ENCODE results near the gene HEPN1. TPM values are rescaled to one million over a fixed set of nuclear protein-coding genes. Genes with fewer than 3 reads are reported as not detected.

The HEPN1 gene
- total and polyA plus RNA-seq, 10 of the 15 experiments (the other 5 are each of a cell fraction or from before 2014, with no cell fraction given): not detected

DNA sequence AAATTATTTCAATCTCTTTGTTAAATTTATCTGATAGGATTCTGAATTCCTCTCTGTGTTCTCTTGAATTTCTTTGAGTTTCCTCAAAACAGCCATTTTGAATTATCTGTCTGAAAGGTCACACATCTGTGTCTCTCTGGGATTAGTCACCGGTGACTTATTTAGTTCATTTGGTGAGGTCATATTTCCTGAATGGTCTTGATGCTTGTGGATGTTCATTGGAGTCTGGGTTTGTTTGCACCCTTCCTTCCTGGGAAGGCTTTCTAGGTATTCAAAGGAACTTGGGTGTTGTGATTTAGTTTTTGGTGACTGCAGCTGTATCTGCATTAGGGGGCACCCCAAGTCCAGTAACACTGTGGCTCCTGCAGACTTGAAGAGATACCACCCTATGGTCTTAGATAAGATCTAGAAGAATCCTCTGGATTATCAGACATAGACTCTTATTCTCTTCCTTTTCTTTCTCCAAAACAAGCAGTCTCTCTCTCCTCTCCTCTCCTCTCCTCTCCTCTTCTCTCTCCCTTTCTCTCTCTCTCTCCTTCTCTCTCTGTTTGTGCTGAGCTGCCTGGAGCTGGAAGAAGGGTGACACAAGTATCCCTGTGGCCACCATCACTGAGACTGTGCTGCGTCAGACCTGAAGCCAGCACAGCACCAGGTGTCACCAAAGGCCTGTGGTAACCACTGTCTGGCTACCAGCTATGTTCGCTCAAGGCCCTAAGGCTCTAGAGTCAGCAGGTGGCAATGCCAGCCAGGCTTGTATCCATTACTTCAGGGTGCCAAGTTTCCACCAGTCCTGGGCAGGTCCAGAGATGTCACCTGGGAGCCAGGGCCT lies 3.3 kb upstream of the HEPN1 start:
- no peak for TF ChIP-seq ZNF24 (IDR thresholded peaks at IDR 0.05)
- no peak for TF ChIP-seq RFX5 (IDR thresholded peaks at IDR 0.05; ENCODE audit: low read depth, low read length)
- no peak for TF ChIP-seq RUNX3 (IDR thresholded peaks at IDR 0.05; ENCODE audit: low read length)
- TF ChIP-seq, protein P1, sequence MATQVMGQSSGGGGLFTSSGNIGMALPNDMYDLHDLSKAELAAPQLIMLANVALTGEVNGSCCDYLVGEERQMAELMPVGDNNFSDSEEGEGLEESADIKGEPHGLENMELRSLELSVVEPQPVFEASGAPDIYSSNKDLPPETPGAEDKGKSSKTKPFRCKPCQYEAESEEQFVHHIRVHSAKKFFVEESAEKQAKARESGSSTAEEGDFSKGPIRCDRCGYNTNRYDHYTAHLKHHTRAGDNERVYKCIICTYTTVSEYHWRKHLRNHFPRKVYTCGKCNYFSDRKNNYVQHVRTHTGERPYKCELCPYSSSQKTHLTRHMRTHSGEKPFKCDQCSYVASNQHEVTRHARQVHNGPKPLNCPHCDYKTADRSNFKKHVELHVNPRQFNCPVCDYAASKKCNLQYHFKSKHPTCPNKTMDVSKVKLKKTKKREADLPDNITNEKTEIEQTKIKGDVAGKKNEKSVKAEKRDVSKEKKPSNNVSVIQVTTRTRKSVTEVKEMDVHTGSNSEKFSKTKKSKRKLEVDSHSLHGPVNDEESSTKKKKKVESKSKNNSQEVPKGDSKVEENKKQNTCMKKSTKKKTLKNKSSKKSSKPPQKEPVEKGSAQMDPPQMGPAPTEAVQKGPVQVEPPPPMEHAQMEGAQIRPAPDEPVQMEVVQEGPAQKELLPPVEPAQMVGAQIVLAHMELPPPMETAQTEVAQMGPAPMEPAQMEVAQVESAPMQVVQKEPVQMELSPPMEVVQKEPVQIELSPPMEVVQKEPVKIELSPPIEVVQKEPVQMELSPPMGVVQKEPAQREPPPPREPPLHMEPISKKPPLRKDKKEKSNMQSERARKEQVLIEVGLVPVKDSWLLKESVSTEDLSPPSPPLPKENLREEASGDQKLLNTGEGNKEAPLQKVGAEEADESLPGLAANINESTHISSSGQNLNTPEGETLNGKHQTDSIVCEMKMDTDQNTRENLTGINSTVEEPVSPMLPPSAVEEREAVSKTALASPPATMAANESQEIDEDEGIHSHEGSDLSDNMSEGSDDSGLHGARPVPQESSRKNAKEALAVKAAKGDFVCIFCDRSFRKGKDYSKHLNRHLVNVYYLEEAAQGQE (IDR thresholded peaks at IDR 0.05; ENCODE audit: low read depth, low read length): no peak
- no peak for TF ChIP-seq NRF1 (conservative IDR thresholded peaks at IDR 0.05; ENCODE audit: low read depth, low read length)
- no peak for TF ChIP-seq POLR2A (IDR thresholded peaks at IDR 0.05; ENCODE audit: low read depth, low read length)
- TF ChIP-seq, protein P2, sequence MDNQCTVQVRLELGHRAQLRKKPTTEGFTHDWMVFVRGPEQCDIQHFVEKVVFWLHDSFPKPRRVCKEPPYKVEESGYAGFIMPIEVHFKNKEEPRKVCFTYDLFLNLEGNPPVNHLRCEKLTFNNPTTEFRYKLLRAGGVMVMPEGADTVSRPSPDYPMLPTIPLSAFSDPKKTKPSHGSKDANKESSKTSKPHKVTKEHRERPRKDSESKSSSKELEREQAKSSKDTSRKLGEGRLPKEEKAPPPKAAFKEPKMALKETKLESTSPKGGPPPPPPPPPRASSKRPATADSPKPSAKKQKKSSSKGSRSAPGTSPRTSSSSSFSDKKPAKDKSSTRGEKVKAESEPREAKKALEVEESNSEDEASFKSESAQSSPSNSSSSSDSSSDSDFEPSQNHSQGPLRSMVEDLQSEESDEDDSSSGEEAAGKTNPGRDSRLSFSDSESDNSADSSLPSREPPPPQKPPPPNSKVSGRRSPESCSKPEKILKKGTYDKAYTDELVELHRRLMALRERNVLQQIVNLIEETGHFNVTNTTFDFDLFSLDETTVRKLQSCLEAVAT (IDR thresholded peaks at IDR 0.05): no peak
- no peak for TF ChIP-seq CBX5 (IDR thresholded peaks at IDR 0.05; ENCODE audit: low read depth)
- TF ChIP-seq YY1 (IDR thresholded peaks at IDR 0.05; ENCODE audit: low read depth, low read length): no peak
- no peak for TF ChIP-seq PAX5 (IDR thresholded peaks at IDR 0.05; ENCODE audit: borderline replicate concordance, low read depth, low read length)
- no peak for TF ChIP-seq PML (IDR thresholded peaks at IDR 0.05; ENCODE audit: low read length)
- no peak for TF ChIP-seq BHLHE40 (IDR thresholded peaks at IDR 0.05; ENCODE audit: borderline replicate concordance in 1 of 2, low read depth in 2 of 2, low read length in 1 of 2)
- no peak for TF ChIP-seq IKZF2 (IDR thresholded peaks at IDR 0.05)
- TF ChIP-seq POLR2AphosphoS5 (IDR thresholded peaks at IDR 0.05; ENCODE audit: low read length): no peak
- no peak for TF ChIP-seq IKZF1 (conservative IDR thresholded peaks at IDR 0.05)
- no peak for TF ChIP-seq CREM (IDR thresholded peaks at IDR 0.05; ENCODE audit: low read depth)
- TF ChIP-seq MXI1 (IDR thresholded peaks at IDR 0.05; ENCODE audit: low read depth, low read length): no peak
- no peak for TF ChIP-seq TBL1XR1 (IDR thresholded peaks at IDR 0.05; ENCODE audit: low read depth, low read length)
- TF ChIP-seq RAD51 (IDR thresholded peaks at IDR 0.05): no peak
- no peak for TF ChIP-seq SRF (IDR thresholded peaks at IDR 0.05; ENCODE audit: low read depth in 2 of 2, low read length in 2 of 2)
- H3K79me2 ChIP-seq (ENCODE audit: control insufficient read depth, insufficient read depth, low read length): no peaks in the 10 kb centered on the region
- no peak overlapping the region for H3K9ac ChIP-seq (ENCODE audit: control insufficient read depth, insufficient read depth, low read length)
- 33% methylated on average over 3 of the region's 3 CpGs for WGBS (ENCODE audit: insufficient coverage, insufficient replicate concordance, low lambda C conversion rate, missing lambda C conversion rate)
- no peak overlapping the region for H2AFZ ChIP-seq (ENCODE audit: control insufficient read depth, low read depth, low read length)
- H3K27ac ChIP-seq (ENCODE audit: control insufficient read depth, insufficient read depth): no peak overlapping the region
- ChIA-PET RAD21 (ENCODE audit: unreplicated experiment) (interaction anchor here (1.2 kb wide), 1 partner anchor 225 kb away, joined by 3 read pairs; no protein-coding TSS in a partner anchor), CTCF (no interaction called here), SMC1A (ENCODE audit: uncharacterized antibody, unreplicated experiment) (no interaction called here), POLR2A (no interaction called here)
- no peaks in the 10 kb centered on the region for H4K20me1 ChIP-seq (ENCODE audit: control insufficient read depth, insufficient read depth)
- H3K4me1 ChIP-seq (ENCODE audit: control insufficient read depth, insufficient read depth, low read length): no peaks in the 10 kb centered on the region
- no peak for DNase-seq (ENCODE audit: low read depth, low spot score)
- no peak overlapping the region for H3K4me3 ChIP-seq
- in situ Hi-C loops (cut with MboI): no loop called here
- no TSS peak for BruUV-seq (replicated peaks)
- no peak overlapping the region for H3K4me2 ChIP-seq (ENCODE audit: control insufficient read depth, insufficient read depth)
- H3K27me3 ChIP-seq (replicated peaks in 1 of 2; ENCODE audit: control insufficient read depth in 2 of 2, insufficient read depth in 2 of 2, low read length in 1 of 2): no peaks in the 10 kb centered on the region
- peaks cover 2% of the 10 kb centered on the region; the same call in 2 of the 3 replicates for H3K9me3 ChIP-seq (replicated peaks; ENCODE audit: control insufficient read depth, insufficient read depth, low read length)
- no peak for ATAC-seq
- intact Hi-C loops (cut with micrococcal nuclease; ENCODE audit: unreplicated experiment): no loop called here
- no peak for FAIRE-seq
- no peaks in the 10 kb centered on the region for H3K36me3 ChIP-seq (ENCODE audit: control insufficient read depth in 2 of 2, insufficient read depth in 2 of 2, low read length in 1 of 2)

Data from GM12878 (cell line).